PC-3 (cell line): ENCODE measurements around the gene MRPL32. TPM values are rescaled to one million over a fixed set of nuclear protein-coding genes. Genes with fewer than 3 reads are reported as not detected.

Source experiments
- ATAC-seq: fragments of 200-7000 bp; cut with Tn5 transposase; 2 replicates; pipeline ENCODE4 v1.9.1; 2020; ENCODE audit warnings: mild to moderate bottlenecking, moderate library complexity
- BruUV-seq: library from RNA; stranded (reverse); fragments of 400-500 nt; replicated peaks from 2 replicates; lab custom pipeline; 2021; lab: Mats Ljungman, UMichigan
- CTCF ChIA-PET: fragments of 300-600 bp; sonication (Branson Sonifier 250); formaldehyde crosslinking; loops from one replicate; lab custom pipeline; 2022; ENCODE audit warnings: antibody characterized with exemption; lab: Charles Lee
- POLR2A ChIA-PET: fragments of 300-600 bp; sonication (Branson Sonifier 250); formaldehyde crosslinking; loops from one replicate; lab custom pipeline; 2022; ENCODE audit warnings: antibody characterized with exemption; ENCODE audit not compliant: unreplicated experiment; lab: Charles Lee
- DNase-seq: peaks from one replicate; pipeline ENCODE4 v3.0.0-alpha.2; 2015
- H2AFZ ChIP-seq: fragments of 300-600 bp; sonication (generic); 2 replicates; pipeline ENCODE4 v1.6.0; 2016; ENCODE audit warnings: antibody characterized with exemption, low read length
- H3F3A ChIP-seq: fragments of 300-600 bp; sonication (generic); one replicate; pipeline ENCODE4 v1.6.0; 2017; ENCODE audit warnings: antibody characterized with exemption, low read length, control low read depth, mild to moderate bottlenecking; ENCODE audit not compliant: unreplicated experiment
- H3K27ac ChIP-seq: fragments of 300-600 bp; sonication (generic); 2 replicates; pipeline ENCODE4 v1.5.1; 2016; ENCODE audit warnings: mild to moderate bottlenecking, low read length
- H3K27me3 ChIP-seq: fragments of 300-600 bp; sonication (generic); 2 replicates; pipeline ENCODE4 v1.6.1; 2016; ENCODE audit warnings: low read length, mixed read lengths
- H3K36me3 ChIP-seq: fragments of 300-600 bp; sonication (generic); 2 replicates; pipeline ENCODE4 v1.6.1; 2016; ENCODE audit warnings: low read depth, mixed run types, low read length, mixed read lengths
- H3K4me1 ChIP-seq: fragments of 300-600 bp; sonication (generic); 2 replicates; pipeline ENCODE4 v1.5.1; 2016; ENCODE audit warnings: low read length; ENCODE audit not compliant: insufficient read depth
- H3K4me2 ChIP-seq: fragments of 300-600 bp; sonication (generic); 2 replicates; pipeline ENCODE4 v1.6.0; 2016; ENCODE audit warnings: low read length
- H3K4me3 ChIP-seq: fragments of 300-600 bp; sonication (generic); 2 replicates; pipeline ENCODE4 v1.5.1; 2016; ENCODE audit warnings: mild to moderate bottlenecking, low read length, mixed read lengths
- H3K79me2 ChIP-seq: fragments of 300-600 bp; sonication (generic); 2 replicates; pipeline ENCODE4 v1.6.1; 2017; ENCODE audit warnings: low read length, mixed read lengths
- H3K9ac ChIP-seq: fragments of 300-600 bp; sonication (generic); 2 replicates; pipeline ENCODE4 v1.6.0; 2016; ENCODE audit warnings: mild to moderate bottlenecking, low read length
- H3K9me2 ChIP-seq: fragments of 300-600 bp; sonication (generic); replicated peaks from 2 replicates; pipeline ENCODE4 v1.6.1; 2016; ENCODE audit warnings: mixed run types, low read length, mixed read lengths
- H3K9me3 ChIP-seq: fragments of 300-600 bp; sonication (generic); 2 replicates; pipeline ENCODE4 v1.6.1; 2016; ENCODE audit warnings: low read length, mixed read lengths
- H4K20me1 ChIP-seq: fragments of 300-600 bp; sonication (generic); 2 replicates; pipeline ENCODE4 v1.6.1; 2016; ENCODE audit warnings: low read length, mixed read lengths
- EZH2 ChIP-seq: fragments of 300-600 bp; sonication (generic); IDR thresholded peaks from one replicate; pipeline ENCODE4 v1.6.1; 2017; ENCODE audit warnings: antibody characterized with exemption, mild to moderate bottlenecking, low read length; ENCODE audit not compliant: unreplicated experiment
- EZH2phosphoT487 ChIP-seq: fragments of 300-600 bp; sonication (generic); IDR thresholded peaks from 2 replicates; pipeline ENCODE4 v1.6.1; 2018; ENCODE audit warnings: mild to moderate bottlenecking, antibody characterized with exemption, low read length, borderline replicate concordance
- intact Hi-C: fragments of 100-400 bp; cut with micrococcal nuclease; formaldehyde crosslinking; loops from 2 replicates; pipeline ENCODE4 v1.9.0; 2023
- total RNA-seq: library from RNA; depleted of rRNA; stranded (reverse); fragments of >200 nt; gene quantifications from 2 replicates; pipeline ENCODE4 v1.2.3, GENCODE V29; 2014
- TF ChIP-seq, protein P1 (sequence below): fragments of 300-600 bp; sonication (generic); conservative IDR thresholded peaks from 2 replicates; pipeline ENCODE4 v1.5.1; 2017; ENCODE audit warnings: antibody characterized with exemption, low read depth, mild to moderate bottlenecking, low read length

Gene MRPL32
- total RNA-seq, 1 experiment from 2014 or later: 104 TPM

- Histone ChIP-seq H3F3A (no peaks in the 10 kb centered on the region), H3K4me3 (peak overlapping the region; percentile 96), H3K36me3 (peaks cover 31% of the 10 kb centered on the region; the same call in 1 of the 2 replicates), H3K4me2 (peak overlapping the region; percentile 88), H3K9me3 (no peaks in the 10 kb centered on the region), H3K9me2 (no peaks in the 10 kb centered on the region), H3K27me3 (no peaks in the 10 kb centered on the region), H3K27ac (0 out of 2 replicates have a peak overlapping the region, but pooled peaks have one; percentile 2), H4K20me1 (peaks cover 37% of the 10 kb centered on the region), H3K9ac (peak overlapping the region; percentile 96), H3K4me1 (peaks cover 21% of the 10 kb centered on the region), H2AFZ (peak overlapping the region; percentile 64), H3K79me2 (peaks cover 71% of the 10 kb centered on the region)
- BruUV-seq: no TSS peak
- intact Hi-C loops: loop anchor here (2.0 to 10.0 kb wide), 4 partner anchors 20 to 991 kb away; partner anchors contain the start of genes C7orf25 and COA1
- ATAC-seq: peak; percentile 54
- TF ChIP-seq, protein P1, sequence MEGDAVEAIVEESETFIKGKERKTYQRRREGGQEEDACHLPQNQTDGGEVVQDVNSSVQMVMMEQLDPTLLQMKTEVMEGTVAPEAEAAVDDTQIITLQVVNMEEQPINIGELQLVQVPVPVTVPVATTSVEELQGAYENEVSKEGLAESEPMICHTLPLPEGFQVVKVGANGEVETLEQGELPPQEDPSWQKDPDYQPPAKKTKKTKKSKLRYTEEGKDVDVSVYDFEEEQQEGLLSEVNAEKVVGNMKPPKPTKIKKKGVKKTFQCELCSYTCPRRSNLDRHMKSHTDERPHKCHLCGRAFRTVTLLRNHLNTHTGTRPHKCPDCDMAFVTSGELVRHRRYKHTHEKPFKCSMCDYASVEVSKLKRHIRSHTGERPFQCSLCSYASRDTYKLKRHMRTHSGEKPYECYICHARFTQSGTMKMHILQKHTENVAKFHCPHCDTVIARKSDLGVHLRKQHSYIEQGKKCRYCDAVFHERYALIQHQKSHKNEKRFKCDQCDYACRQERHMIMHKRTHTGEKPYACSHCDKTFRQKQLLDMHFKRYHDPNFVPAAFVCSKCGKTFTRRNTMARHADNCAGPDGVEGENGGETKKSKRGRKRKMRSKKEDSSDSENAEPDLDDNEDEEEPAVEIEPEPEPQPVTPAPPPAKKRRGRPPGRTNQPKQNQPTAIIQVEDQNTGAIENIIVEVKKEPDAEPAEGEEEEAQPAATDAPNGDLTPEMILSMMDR: no peak
- TF ChIP-seq EZH2: no peak
- TF ChIP-seq EZH2phosphoT487: no peak
- DNase-seq: peak; percentile 33
- ChIA-PET POLR2A (interaction anchor here (0.6 to 0.8 kb wide), 5 partner anchors 16 to 650 kb away, joined by 3 to 7 read pairs (median 4); partner anchors contain the start of gene STK17A), CTCF (interaction anchor here (0.6 to 1.7 kb wide), 4 partner anchors 46 to 992 kb away, joined by 3 to 9 read pairs (median 4); partner anchors contain the start of gene STK17A)
Measured at GRCh38 chr7:42932811-42933591, 825 bp downstream of the MRPL32 start.

DNA sequence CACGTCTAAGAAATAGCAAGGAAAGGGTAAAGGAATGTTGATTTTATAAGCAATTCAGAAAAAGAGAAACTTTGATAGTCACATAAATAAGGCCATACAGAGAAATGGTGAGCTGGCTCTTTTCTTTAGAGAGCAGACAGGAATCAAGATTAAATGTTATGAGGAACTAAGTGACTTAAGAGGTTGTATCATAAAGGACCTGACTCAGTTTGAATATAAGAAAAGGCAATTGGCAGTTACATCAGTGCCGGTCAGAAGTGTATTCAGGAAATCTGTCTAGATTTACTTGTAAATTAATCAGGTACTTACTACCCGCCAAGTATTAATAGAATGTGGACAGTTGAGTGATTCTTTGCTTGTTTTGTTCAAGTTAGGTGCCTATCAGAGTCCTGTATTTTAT is 2.1 kb downstream of the MRPL32 start:
- DNase-seq (no peak), ATAC-seq (no peak)
- H3K9me2 ChIP-seq: no peaks in the 10 kb centered on the region
- H3K27ac ChIP-seq: no peak overlapping the region
- intact Hi-C loops: loop anchor here (5.0 to 10.0 kb wide), 3 partner anchors 38 to 992 kb away; partner anchors contain the start of gene COA1
- peak overlapping the region; percentile 24; the same call in 1 of the 2 replicates for H3K4me3 ChIP-seq
- H3K9me3 ChIP-seq: no peaks in the 10 kb centered on the region
- TF ChIP-seq, protein P1: no peak
- TF ChIP-seq EZH2phosphoT487: no peak
- no peak for TF ChIP-seq EZH2
- H3K4me2 ChIP-seq: peak overlapping the region; percentile 88
- peaks cover 38% of the 10 kb centered on the region for H3K36me3 ChIP-seq
- POLR2A ChIA-PET: no interaction called here
- no peaks in the 10 kb centered on the region for H3K27me3 ChIP-seq
- BruUV-seq: no TSS peak
- H3K79me2 ChIP-seq: peaks cover 58% of the 10 kb centered on the region
- H4K20me1 ChIP-seq: peaks cover 24% of the 10 kb centered on the region
- H3K9ac ChIP-seq: no peak overlapping the region
- no peaks in the 10 kb centered on the region for H3F3A ChIP-seq
- H3K4me1 ChIP-seq: peaks cover 20% of the 10 kb centered on the region
- no peak overlapping the region for H2AFZ ChIP-seq
- CTCF ChIA-PET: no interaction called here
